SK-N-SH (cell line): ENCODE results near the gene RTN4RL1. TPM values are rescaled to one million over a fixed set of nuclear protein-coding genes. Genes with fewer than 3 reads are reported as not detected.

Experiments used
- CTCF ChIA-PET: fragments of 300-600, 350-600 bp; formaldehyde crosslinking; extraction: SDS; loops from one replicate; lab custom pipeline; 2021; lab: Yijun Ruan, JAX
- POLR2A ChIA-PET: fragments of 350-600 bp; sonication (Branson Sonifier 250); formaldehyde crosslinking; extraction: SDS; loops from one replicate; lab custom pipeline; 2020; ENCODE audit warnings: antibody characterized with exemption, inconsistent platforms; lab: Yijun Ruan, JAX
- DNase-seq: peaks from one replicate; pipeline ENCODE4 v3.0.0; 2012
- H2AFZ ChIP-seq: fragments of 200-600 bp; sonication (generic); 2 replicates; pipeline ENCODE4 v1.8.1; 2016; ENCODE audit warnings: antibody characterized with exemption, mild to moderate bottlenecking, low read depth
- H3F3A ChIP-seq: fragments of 200-600 bp; sonication (generic); replicated peaks from 2 replicates; pipeline ENCODE3; 2016; ENCODE audit warnings: antibody characterized with exemption, mild to moderate bottlenecking; ENCODE audit not compliant: insufficient read depth
- H3K27ac ChIP-seq, 2 experiments: fragments of 200-500 bp in 1 of 2; fragments of 200-600 bp in 1 of 2; sonication (Bioruptor generic) in 1 of 2; sonication (generic), shearing (Covaris generic) in 1 of 2; 2 replicates each; pipeline versions ENCODE4 v1.5.1 to v1.6.1; 2014 to 2016; ENCODE audit warnings: low read depth in 2 of 2, inconsistent platforms in 1 of 2, low read length in 1 of 2, mild to moderate bottlenecking in 1 of 2, mixed read lengths in 1 of 2
- H3K27me3 ChIP-seq: fragments of 200-600 bp; sonication (generic), shearing (Covaris generic); 2 replicates; pipeline ENCODE4 v1.6.1; 2016; ENCODE audit warnings: mixed run types; ENCODE audit not compliant: insufficient read depth
- H3K36me3 ChIP-seq, 2 experiments: fragments of 200-500 bp in 1 of 2; fragments of 200-600 bp in 1 of 2; sonication (Bioruptor generic) in 1 of 2; sonication (generic) in 1 of 2; replicated peaks in 1 of 2; 2 replicates each; pipeline versions ENCODE3 to v1.5.1; 2014 to 2016; ENCODE audit warnings: low read length in 1 of 2, mild to moderate bottlenecking in 1 of 2; ENCODE audit not compliant: insufficient read depth in 2 of 2, control insufficient read depth in 1 of 2
- H3K4me1 ChIP-seq, 2 experiments: fragments of 200-500 bp in 1 of 2; fragments of 200-600 bp in 1 of 2; sonication (Bioruptor generic) in 1 of 2; sonication (generic), shearing (Covaris generic) in 1 of 2; 2 replicates each; pipeline versions ENCODE4 v1.5.1 to v1.6.1; 2014 to 2016; ENCODE audit warnings: low read depth in 1 of 2, low read length in 1 of 2, mixed run types in 1 of 2; ENCODE audit not compliant: insufficient read depth in 2 of 2, control insufficient read depth in 1 of 2
- H3K4me2 ChIP-seq: fragments of 200-600 bp; sonication (generic), shearing (Covaris generic); 2 replicates; pipeline ENCODE4 v1.6.1; 2017; ENCODE audit warnings: mixed run types
- H3K4me3 ChIP-seq, 2 experiments: fragments of 200-500 bp in 1 of 2; fragments of 200-600 bp in 1 of 2; sonication (Bioruptor generic) in 1 of 2; sonication (generic), shearing (Covaris generic) in 1 of 2; 2 replicates each; pipeline versions ENCODE4 v1.5.1 to v1.8.1; 2014 to 2016; ENCODE audit warnings: low read depth in 2 of 2, inconsistent platforms in 1 of 2, low read length in 1 of 2, mild to moderate bottlenecking in 1 of 2, mixed read lengths in 1 of 2, moderate library complexity in 1 of 2
- H3K79me2 ChIP-seq: fragments of 200-600 bp; sonication (generic); 2 replicates; pipeline ENCODE4 v1.8.1; 2017; ENCODE audit warnings: mild to moderate bottlenecking; ENCODE audit not compliant: insufficient read depth
- H3K9ac ChIP-seq: fragments of 200-600 bp; sonication (generic); 2 replicates; pipeline ENCODE4 v1.6.1; 2017; ENCODE audit warnings: mixed run types
- H3K9me2 ChIP-seq: fragments of 200-600 bp; sonication (generic); 2 replicates; pipeline ENCODE4 v1.6.1; 2017; ENCODE audit warnings: mixed run types
- H3K9me3 ChIP-seq: fragments of 200-600 bp; sonication (generic); 2 replicates; pipeline ENCODE4 v1.6.1; 2017; ENCODE audit warnings: mixed run types, mild to moderate bottlenecking, moderate library complexity
- H4K20me1 ChIP-seq: fragments of 200-600 bp; sonication (generic); 2 replicates; pipeline ENCODE4 v1.6.1; 2017; ENCODE audit warnings: mild to moderate bottlenecking, mixed run types; ENCODE audit not compliant: insufficient read depth
- ELF1 ChIP-seq: IDR thresholded peaks from 2 replicates; pipeline ENCODE4 v1.4.0; 2012
- FOSL2 ChIP-seq: IDR thresholded peaks from 2 replicates; pipeline ENCODE4 v1.4.0; 2012; ENCODE audit warnings: low read depth, mild to moderate bottlenecking, moderate library complexity, borderline replicate concordance
- FOXJ3 ChIP-seq: sonication (generic); formaldehyde crosslinking; IDR thresholded peaks from 2 replicates; pipeline ENCODE4 v1.5.1; 2020; ENCODE audit warnings: mild to moderate bottlenecking, missing genetic modification reagents
- GATA2 ChIP-seq: sonication (generic); formaldehyde crosslinking; IDR thresholded peaks from 2 replicates; pipeline ENCODE4 v1.5.0; 2020; ENCODE audit warnings: mild to moderate bottlenecking, missing genetic modification reagents
- MEF2A ChIP-seq: IDR thresholded peaks from 2 replicates; pipeline ENCODE4 v1.4.0; 2012; ENCODE audit warnings: low read depth, borderline replicate concordance
- NFIC ChIP-seq: IDR thresholded peaks from 2 replicates; pipeline ENCODE4 v1.4.0; 2012; ENCODE audit warnings: borderline replicate concordance
- POLR2AphosphoS5 ChIP-seq: IDR thresholded peaks from 2 replicates; pipeline ENCODE4 v1.6.1; 2012; ENCODE audit warnings: low read depth, low read length
- RXRA ChIP-seq: IDR thresholded peaks from 2 replicates; pipeline ENCODE4 v1.4.0; 2012; ENCODE audit warnings: low read depth, mild to moderate bottlenecking, borderline replicate concordance
- SIN3A ChIP-seq: IDR thresholded peaks from 2 replicates; pipeline ENCODE4 v1.6.1; 2012; ENCODE audit warnings: low read depth, mild to moderate bottlenecking, low read length, moderate library complexity, borderline replicate concordance
- TAF1 ChIP-seq: IDR thresholded peaks from 2 replicates; pipeline ENCODE4 v1.6.1; 2012; ENCODE audit warnings: low read depth, mild to moderate bottlenecking, low read length, moderate library complexity, borderline replicate concordance
- YY1 ChIP-seq: IDR thresholded peaks from 2 replicates; pipeline ENCODE4 v1.4.0; 2012; ENCODE audit warnings: low read depth, mild to moderate bottlenecking
- WGBS: methylation state at CpG from one replicate; pipeline ENCODE4 v1.1.6; 2017; ENCODE audit warnings: low lambda C conversion rate; 5-methylcytosine and 5-hydroxymethylcytosine counted together
- polyA plus RNA-seq, 3 experiments: library from polyadenylated mRNA; depleted of rRNA; stranded (reverse); fragments of >200 nt; gene quantifications; 2 replicates each; pipeline ENCODE4 v1.2.3, GENCODE V29; 2012
- TF ChIP-seq, protein P1 (sequence below): IDR thresholded peaks from 2 replicates; pipeline ENCODE4 v1.4.0; 2012; ENCODE audit warnings: low read depth, borderline replicate concordance
- TF ChIP-seq, protein P2 (sequence below): fragments of 150-350 bp; IDR thresholded peaks from 2 replicates; pipeline ENCODE4 v1.6.1; 2017; ENCODE audit warnings: antibody characterized with exemption, low read length, low read depth, borderline replicate concordance

The RTN4RL1 gene
- polyA plus RNA-seq, 1 of the 3 experiments (the other 2 are of a cell fraction), result 0.07 TPM

DNA sequence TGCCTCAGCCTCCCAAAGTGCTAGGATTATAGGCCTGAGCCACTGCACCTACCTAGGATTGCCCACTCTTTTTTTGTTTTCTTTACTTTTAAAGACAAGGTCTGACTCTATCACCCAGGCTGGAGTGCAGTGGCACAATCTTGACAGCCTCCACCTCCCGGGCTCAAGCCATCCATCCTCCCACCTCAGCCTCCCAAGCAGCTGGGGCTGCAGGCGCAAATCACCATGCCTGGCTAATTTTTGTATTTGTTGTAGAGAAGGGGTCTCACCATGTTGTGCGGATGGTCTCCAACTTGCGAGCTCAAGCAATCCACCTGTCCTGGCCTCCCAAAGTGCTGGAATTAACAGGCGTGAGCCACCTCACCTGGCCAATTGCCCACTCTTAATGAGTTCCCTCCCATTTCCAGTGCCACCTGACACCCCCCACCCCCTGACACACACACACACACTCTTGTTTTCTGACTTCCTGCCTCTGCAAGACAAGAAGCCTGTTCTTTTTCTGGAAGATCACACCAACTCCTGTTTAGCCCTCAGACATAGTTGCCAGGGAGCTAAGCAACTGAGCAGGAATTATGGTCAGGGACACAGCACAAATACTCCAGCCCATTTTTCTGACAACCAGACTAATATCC lies 19.2 kb upstream of the RTN4RL1 start:
- no peak overlapping the region for H3K9ac ChIP-seq

DNA sequence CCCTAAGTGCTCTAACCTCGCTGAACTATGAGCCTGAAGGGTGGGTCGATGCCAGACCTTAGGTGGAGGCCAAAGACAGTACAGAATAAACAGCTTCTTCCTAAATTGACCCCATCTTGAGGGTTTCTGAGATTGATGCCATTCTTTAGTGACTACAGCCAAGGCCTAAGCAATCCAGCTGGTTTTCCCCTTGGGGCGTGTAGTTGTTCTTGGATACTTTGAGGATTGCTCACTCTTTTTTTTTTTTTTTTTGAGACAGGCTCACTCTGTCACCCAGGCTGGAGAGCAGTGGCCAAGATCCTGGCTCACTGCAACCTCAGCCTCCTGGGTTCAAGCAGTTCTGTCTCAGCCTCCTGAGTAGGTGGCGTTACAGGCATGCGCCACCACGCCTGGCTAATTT lies 18.7 kb upstream of the RTN4RL1 start:
- POLR2A ChIA-PET, result no interaction called here
- no peaks in the 10 kb centered on the region for H3K27me3 ChIP-seq
- no peak overlapping the region for H3K4me3 ChIP-seq
- no peaks in the 10 kb centered on the region for H4K20me1 ChIP-seq
- no peak overlapping the region for H3K9ac ChIP-seq
- no peaks in the 10 kb centered on the region for H3K9me3 ChIP-seq
- no peaks in the 10 kb centered on the region for H3K9me2 ChIP-seq
- peak overlapping the region; percentile 99; the same call in 1 of the 2 replicates for H3K4me2 ChIP-seq
- H2AFZ ChIP-seq, result no peak overlapping the region
- CTCF ChIA-PET, result interaction anchor here (0.6 to 2.8 kb wide), 3 partner anchors 11 to 201 kb away, joined by 3 to 12 read pairs (median 6); partner anchors contain the start of gene HIC1
- no peak for DNase-seq
- H3K79me2 ChIP-seq, result peaks cover 39% of the 10 kb centered on the region
- H3F3A ChIP-seq, result peaks cover 19% of the 10 kb centered on the region
- peaks cover 23 to 25% of the 10 kb centered on the region in 2 experiments; a peak in 3 of 4 replicates for H3K4me1 ChIP-seq
- peaks cover 9 to 14% of the 10 kb centered on the region in 2 experiments for H3K36me3 ChIP-seq
- TF ChIP-seq FOSL2, result peak; percentile 19; the same call in 1 of the 2 replicates
- no peak for TF ChIP-seq TAF1
- peak overlapping the region in 1 of 2 experiments; percentile 79; a peak in 1 of 4 replicates for H3K27ac ChIP-seq
- WGBS, result 66% methylated on average over 6 of the region's 6 CpGs

More for the DNA sequence above, 19.2 kb upstream of the RTN4RL1 start:
- CTCF ChIA-PET, result interaction anchor here (1.4 to 2.8 kb wide), 3 partner anchors 10 to 200 kb away, joined by 5 to 12 read pairs (median 6); partner anchors contain the start of genes HIC1 and RTN4RL1
- POLR2A ChIA-PET, result no interaction called here
- Histone ChIP-seq H3K27ac (no peak overlapping the region; a peak in 1 of 4 replicates), H3K27me3 (no peaks in the 10 kb centered on the region), H3F3A (peaks cover 19% of the 10 kb centered on the region), H3K4me2 (no peak overlapping the region), H3K9me2 (no peaks in the 10 kb centered on the region), H3K4me1 (peaks cover 24 to 31% of the 10 kb centered on the region in 2 experiments; a peak in 3 of 4 replicates), H4K20me1 (no peaks in the 10 kb centered on the region), H2AFZ (no peak overlapping the region), H3K79me2 (peaks cover 39% of the 10 kb centered on the region), H3K4me3 (no peak overlapping the region), H3K36me3 (peaks cover 9 to 14% of the 10 kb centered on the region in 2 experiments), H3K9me3 (no peaks in the 10 kb centered on the region)
- TF ChIP-seq, protein P1, sequence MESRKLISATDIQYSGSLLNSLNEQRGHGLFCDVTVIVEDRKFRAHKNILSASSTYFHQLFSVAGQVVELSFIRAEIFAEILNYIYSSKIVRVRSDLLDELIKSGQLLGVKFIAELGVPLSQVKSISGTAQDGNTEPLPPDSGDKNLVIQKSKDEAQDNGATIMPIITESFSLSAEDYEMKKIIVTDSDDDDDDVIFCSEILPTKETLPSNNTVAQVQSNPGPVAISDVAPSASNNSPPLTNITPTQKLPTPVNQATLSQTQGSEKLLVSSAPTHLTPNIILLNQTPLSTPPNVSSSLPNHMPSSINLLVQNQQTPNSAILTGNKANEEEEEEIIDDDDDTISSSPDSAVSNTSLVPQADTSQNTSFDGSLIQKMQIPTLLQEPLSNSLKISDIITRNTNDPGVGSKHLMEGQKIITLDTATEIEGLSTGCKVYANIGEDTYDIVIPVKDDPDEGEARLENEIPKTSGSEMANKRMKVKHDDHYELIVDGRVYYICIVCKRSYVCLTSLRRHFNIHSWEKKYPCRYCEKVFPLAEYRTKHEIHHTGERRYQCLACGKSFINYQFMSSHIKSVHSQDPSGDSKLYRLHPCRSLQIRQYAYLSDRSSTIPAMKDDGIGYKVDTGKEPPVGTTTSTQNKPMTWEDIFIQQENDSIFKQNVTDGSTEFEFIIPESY, result no peak
- TF ChIP-seq YY1 (no peak), MEF2A (no peak), NFIC (no peak), ELF1 (no peak), FOXJ3 (CRISPR knock-in tag) (no peak), POLR2AphosphoS5 (no peak; the same call in 1 of the 2 replicates), SIN3A (no peak), GATA2 (CRISPR knock-in tag) (no peak), RXRA (no peak)
- TF ChIP-seq, protein P2, sequence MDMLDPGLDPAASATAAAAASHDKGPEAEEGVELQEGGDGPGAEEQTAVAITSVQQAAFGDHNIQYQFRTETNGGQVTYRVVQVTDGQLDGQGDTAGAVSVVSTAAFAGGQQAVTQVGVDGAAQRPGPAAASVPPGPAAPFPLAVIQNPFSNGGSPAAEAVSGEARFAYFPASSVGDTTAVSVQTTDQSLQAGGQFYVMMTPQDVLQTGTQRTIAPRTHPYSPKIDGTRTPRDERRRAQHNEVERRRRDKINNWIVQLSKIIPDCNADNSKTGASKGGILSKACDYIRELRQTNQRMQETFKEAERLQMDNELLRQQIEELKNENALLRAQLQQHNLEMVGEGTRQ, result no peak
- 89% methylated on average over 5 of the region's 5 CpGs for WGBS
- no peak for DNase-seq
